Tibial nerve (tissue), 4 donors: ENCODE results near the gene MKRN2OS.

Source experiments
- EP300 ChIP-seq, 2 donors: sonication (generic); formaldehyde crosslinking; IDR thresholded peaks; one replicate each; pipeline ENCODE4 v1.6.1; 2017; ENCODE audit warnings: antibody characterized with exemption in 2 of 2, mild to moderate bottlenecking in 1 of 2
- POLR2A ChIP-seq, 2 donors: fragments of 450-650 bp; IDR thresholded peaks; one replicate each; pipeline ENCODE4 v1.6.1; 2017; ENCODE audit warnings: antibody characterized with exemption in 2 of 2, mild to moderate bottlenecking in 2 of 2, moderate library complexity in 2 of 2
- TF ChIP-seq, protein P1 (sequence below), 5 experiments: fragments of 200-600 bp in 3 of 5; fragments of 450-650 bp in 2 of 5; sonication (generic) in 3 of 5; IDR thresholded peaks; one replicate each; pipeline ENCODE4 v1.5.1; 2016 to 2019; ENCODE audit warnings: antibody characterized with exemption in 5 of 5, mild to moderate bottlenecking in 3 of 5, moderate library complexity in 2 of 5

DNA sequence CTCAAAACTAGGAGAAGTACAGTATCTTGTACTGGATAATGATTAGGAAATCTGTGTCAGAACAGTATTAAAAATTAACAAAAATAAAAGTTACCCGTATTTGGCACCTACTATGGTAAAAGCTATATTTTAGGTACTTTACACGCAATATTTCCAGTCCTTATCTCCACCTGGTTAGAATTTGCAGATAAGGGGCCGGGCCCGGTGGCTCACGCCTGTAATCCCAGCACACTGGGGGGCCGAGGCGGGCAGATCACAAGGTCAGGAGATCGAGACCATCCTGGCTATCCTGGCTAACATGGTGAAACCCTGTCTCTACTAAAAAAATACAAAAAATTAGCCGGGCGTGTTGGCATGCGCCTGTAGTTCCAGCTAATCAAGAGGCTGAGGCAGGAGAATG is 28.4 kb downstream of the MKRN2OS start:
- TF ChIP-seq, protein P1, sequence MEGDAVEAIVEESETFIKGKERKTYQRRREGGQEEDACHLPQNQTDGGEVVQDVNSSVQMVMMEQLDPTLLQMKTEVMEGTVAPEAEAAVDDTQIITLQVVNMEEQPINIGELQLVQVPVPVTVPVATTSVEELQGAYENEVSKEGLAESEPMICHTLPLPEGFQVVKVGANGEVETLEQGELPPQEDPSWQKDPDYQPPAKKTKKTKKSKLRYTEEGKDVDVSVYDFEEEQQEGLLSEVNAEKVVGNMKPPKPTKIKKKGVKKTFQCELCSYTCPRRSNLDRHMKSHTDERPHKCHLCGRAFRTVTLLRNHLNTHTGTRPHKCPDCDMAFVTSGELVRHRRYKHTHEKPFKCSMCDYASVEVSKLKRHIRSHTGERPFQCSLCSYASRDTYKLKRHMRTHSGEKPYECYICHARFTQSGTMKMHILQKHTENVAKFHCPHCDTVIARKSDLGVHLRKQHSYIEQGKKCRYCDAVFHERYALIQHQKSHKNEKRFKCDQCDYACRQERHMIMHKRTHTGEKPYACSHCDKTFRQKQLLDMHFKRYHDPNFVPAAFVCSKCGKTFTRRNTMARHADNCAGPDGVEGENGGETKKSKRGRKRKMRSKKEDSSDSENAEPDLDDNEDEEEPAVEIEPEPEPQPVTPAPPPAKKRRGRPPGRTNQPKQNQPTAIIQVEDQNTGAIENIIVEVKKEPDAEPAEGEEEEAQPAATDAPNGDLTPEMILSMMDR (IDR thresholded peaks at IDR 0.05), result no peak
- no peak for TF ChIP-seq POLR2A (IDR thresholded peaks at IDR 0.05)
- no peak for TF ChIP-seq EP300 (IDR thresholded peaks at IDR 0.05)
